HG02678 (cell line): Measurements from ENCODE around the gene MED28.

Experiments
- ATAC-seq: cut with Tn5 transposase; IDR thresholded peaks from one replicate; pipeline ENCODE4 v1.9.1; 2021; ENCODE audit warnings: mild to moderate bottlenecking, moderate library complexity; ENCODE audit not compliant: unreplicated experiment

The MED28 gene

DNA sequence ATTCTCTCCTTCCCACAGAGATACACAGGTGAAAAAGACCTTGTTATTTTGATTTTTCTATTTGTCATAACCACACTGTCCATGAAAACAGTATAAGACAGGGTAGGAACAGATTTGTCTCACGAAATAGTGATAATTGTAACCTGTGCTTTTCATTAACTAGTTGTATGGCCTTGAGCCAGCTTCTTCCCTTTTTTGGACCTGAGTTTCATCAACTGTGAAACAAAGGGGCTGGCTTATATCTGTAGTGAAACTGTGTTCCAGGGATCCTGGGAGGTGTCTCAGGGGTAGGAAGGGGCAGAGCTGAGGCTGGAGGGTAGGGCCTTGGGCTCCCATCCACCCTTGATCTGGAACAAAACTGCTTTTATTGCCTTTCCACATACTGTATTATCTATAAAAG is 50.9 kb downstream of the MED28 start:
- ATAC-seq = peak; percentile 36

DNA sequence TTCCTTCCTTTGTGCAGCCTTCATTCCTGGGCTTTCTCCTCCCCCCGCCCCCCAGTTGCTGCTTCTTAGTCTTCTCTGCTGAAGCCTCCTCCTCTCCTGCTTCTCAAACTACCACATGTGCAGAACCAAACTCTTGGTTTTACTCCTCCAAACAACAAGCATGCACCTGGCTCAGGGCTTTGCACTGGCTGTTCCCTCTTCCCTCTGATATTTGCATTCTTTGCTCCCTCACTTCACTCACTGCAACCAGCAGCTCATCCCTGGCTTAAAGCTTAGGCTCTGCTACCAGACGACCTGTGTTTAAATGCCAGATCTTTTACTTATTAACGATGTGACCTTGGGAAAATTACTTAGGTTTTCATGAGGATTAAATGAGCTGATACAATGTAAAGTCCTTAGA is 51.4 kb downstream of the MED28 start:
- no peak for ATAC-seq

DNA sequence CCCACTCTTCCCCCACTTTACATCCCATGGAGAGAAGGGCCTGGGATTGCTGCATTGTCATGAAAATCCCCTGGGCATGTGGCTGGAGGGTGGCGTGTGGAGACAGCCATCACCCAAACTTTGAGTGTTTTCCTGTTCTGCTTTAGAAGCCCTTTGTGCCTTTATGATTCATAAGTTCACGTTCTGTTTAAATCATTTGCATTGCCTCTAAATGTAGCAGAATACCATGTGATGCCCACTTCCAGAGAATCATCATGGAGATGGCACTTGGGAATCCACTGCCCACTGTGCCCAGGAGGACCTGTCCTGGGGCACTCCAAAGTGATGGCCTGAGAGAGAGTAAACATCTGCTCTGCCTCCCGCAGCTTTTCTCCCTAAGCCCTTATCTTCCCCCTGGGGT is 52.8 kb downstream of the MED28 start:
- no peak for ATAC-seq

DNA sequence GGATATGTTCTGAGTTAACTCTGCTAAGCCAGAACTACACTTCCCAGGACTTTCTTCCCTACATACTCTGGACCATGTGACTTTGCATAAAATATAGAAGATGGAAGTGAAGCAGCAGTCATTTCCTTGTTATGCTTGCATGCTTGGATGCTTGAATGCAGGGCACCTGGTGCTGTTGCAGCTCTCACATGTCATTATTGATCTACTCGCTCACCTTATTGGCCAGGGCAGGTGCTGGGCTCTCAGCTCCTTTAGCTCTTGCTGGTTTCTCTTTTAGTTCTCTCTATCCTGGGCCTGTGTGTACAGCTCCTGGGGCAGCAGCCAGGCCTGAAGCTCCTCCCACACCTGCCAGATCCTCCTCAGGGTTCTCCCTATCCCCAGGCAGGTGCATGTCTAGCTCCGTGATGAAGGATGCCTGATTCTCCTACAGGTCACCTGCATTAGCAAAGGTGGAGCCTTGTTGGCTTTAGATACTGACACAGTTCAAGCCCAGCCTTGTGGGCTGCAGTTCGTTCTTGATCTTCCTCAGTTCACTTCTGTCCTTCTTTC is 53.3 kb downstream of the MED28 start:
- ATAC-seq = no peak

DNA sequence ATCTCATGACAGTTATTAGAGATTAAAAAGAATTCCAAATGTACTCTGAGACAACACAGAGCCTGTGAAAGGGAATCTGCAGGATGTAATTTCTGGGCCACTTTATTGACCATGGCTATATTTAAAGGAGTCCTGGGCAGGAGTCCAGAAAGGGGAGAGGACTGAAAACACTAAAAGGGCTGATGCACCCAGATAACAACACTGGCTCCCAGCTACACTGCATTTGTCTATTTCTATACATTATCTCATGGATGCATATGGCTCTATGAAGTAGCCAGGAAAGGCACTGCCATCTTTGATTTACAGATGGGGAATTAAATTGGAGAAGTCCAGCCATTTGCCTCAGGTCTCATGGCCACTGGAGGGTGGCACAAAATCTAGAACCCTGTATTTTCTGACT is 56.0 kb downstream of the MED28 start:
- no peak for ATAC-seq

DNA sequence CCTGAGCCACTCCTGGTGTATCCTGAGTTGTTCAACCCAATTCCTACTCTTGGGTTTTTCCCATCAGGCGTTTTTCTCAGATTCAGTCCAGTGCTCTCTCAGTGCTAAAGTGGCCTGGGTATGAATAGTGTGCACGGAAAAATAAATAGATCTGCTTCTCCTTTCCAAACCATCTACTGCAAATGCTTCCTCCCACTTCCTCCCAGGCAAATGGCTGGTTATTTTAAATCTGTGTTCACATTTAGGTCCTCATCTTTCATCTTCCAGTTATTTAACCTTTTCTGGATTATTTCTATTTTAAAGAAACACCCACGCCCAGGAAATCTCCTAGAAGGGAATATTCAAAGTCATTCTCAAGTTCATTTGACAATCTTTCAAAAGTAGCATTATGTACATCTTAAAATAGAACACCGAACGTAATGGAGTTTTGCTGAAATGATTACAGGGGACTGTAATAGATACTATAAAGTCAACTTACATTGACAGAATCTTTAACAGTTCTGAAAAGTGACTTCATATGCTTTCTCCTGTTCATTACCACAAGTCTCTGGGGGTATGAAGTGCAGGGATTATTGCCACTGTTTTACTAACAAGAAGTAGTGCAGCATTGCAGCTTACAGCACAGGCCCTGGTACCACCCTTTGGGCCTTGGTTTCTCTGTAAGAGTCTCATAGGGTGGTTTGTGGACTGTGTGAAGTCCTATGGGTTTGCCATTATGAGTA is 66.3 kb downstream of the MED28 start:
- ATAC-seq = no peak

DNA sequence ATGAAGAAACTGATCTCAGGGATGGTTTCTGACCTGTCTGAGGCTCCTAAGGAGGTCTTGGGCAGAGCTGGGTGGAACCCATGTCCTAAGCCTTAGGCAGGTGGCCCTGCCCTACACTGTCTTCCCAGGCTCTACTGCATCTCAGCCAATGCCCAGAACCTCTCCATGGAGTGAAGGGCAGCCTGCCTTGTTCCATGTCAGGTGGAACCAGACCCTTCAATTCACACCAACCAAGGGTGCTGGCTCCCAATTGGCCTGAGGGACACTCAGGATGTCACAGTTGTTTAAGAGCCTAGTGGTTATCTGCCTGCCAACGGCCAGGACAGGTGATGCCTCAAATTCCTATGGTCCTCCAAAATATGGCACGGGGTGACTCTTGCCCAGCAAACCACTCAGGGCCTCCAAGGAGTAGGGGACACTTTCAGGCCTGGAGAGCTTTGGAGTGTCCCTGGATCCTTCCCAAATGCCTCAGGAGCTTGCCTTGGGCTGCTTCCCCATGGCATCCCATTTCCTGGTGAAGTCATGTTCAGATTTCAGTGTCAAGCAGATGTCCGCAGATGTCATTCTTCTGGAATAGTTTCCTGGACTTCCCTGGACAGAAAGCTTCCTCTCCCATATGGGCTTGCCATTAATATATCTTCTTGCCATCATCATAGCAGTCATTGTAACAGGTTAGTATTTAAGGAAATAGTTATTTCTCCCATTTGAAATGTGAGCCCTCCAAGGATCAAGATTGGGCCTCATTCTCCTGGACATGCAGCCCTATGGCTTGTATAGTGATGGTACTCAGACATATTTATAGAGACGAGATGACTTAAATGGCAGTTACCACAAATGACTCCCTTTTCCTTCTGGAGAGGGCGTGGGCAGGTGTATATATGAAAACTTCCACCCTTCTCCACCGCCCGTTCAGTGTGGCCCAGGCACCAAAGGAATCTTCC is 67.1 kb downstream of the MED28 start:
- ATAC-seq = no peak

DNA sequence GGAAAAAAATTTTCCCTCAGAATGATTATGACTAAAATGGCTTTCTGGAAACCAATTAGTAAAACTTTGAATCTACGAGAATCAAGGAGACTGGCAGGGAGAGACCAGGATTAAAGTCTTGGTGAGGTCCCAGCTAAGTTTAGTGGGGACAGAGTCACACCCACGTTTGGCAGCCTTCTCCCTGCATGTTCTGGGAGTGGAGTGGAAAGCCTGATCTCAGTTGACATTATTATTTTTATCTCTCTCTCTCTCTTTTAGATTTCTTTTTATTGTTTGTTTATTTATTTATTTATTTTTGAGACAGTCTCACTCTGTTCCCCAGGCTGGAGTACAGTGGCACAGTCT is 67.8 kb downstream of the MED28 start:
- ATAC-seq = no peak
